Activated T-helper 17 cell treated with anti-CD3 and anti-CD28 coated beads, Interleukin-2, amount 50 U/mL, for 72 hours (primary cell): ENCODE measurements around the gene CACNB2. TPM values are rescaled to one million over a fixed set of nuclear protein-coding genes. Genes with fewer than 3 reads are reported as not detected.
"Not testable (repeated sequence)": the region's sequence is repeated elsewhere in the genome, so short reads cannot be mapped to it uniquely, and the experiment has no call there.

Experiments
- ATAC-seq: fragments of 150-1000 bp; cut with Tn5 transposase; replicated peaks from 2 replicates; pipeline ENCODE4 v1.10.0; 2021; ENCODE audit warnings: mild to moderate bottlenecking, moderate library complexity
- H3K27ac Mint-ChIP-seq: one replicate; pipeline ENCODE4 v1.8.0; 2022; ENCODE audit warnings: mixed read lengths
- H3K27me3 Mint-ChIP-seq: one replicate; pipeline ENCODE4 v1.8.0; 2022; ENCODE audit warnings: mixed read lengths
- H3K36me3 Mint-ChIP-seq: one replicate; pipeline ENCODE4 v1.8.0; 2022; ENCODE audit warnings: low read depth, mild to moderate bottlenecking, mixed read lengths
- H3K4me1 Mint-ChIP-seq: one replicate; pipeline ENCODE4 v1.8.0; 2022; ENCODE audit warnings: mixed read lengths
- H3K4me3 Mint-ChIP-seq: one replicate; pipeline ENCODE4 v1.8.0; 2022; ENCODE audit warnings: mild to moderate bottlenecking, mixed read lengths
- H3K9me3 Mint-ChIP-seq: one replicate; pipeline ENCODE4 v1.8.0; 2022; ENCODE audit warnings: mixed read lengths
- total RNA-seq, 2 donors: library from RNA; stranded (reverse); gene quantifications; one replicate each; pipeline ENCODE4 v1.2.3, GENCODE V29; 2022

The CACNB2 gene
- total RNA-seq, 2 donors from 2014 or later, result not detected

DNA sequence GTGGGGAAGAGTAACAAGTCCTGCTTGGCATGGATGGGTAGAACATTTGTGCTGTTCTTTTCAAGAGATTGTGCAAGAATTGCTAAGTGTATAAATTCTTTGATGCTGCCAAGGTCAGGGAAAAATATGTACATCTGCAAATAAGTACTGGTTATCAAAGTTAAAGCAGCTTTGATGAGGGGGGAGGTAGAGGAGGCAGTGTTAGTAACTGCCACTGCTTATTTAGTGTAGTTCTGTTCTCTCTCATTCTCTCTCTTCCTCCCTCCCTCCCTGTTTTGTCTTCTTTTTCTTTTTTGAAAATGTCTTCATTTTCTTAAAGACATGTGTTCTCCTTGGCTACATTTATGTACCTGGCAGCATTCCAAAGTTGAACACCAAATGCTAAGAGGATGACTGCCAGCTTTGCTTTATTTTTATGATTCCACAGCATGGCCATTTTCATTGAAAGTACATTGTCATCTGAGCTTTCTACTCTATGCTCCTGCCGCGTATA lies 18.6 kb downstream of the CACNB2 start:
- no peak for ATAC-seq
- no peaks in the 10 kb centered on the region for H3K27me3 Mint-ChIP-seq
- H3K36me3 Mint-ChIP-seq, result no peaks in the 10 kb centered on the region
- H3K27ac Mint-ChIP-seq, result no peak overlapping the region
- H3K9me3 Mint-ChIP-seq, result no peaks in the 10 kb centered on the region
- no peak overlapping the region for H3K4me3 Mint-ChIP-seq
- no peaks in the 10 kb centered on the region for H3K4me1 Mint-ChIP-seq

DNA sequence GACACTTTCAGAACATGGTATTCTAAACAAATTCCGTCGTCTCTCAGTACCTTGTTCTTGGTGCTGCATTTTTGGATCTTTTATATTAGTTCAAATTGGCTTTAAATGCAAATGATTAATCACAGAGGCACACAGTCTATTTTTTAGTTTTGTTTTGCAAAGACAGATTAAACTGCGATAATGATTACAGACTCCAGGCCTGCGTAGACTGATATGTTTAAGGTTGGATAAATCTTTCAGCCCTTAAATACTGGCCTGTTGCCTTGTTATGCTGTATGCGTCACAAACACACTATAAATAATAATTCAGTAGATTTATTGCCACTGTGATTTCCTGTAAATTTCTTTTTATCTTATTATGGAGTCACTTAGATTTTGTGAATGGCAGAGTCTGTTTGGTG lies 19.3 kb downstream of the CACNB2 start:
- Mint-ChIP-seq H3K9me3 (no peaks in the 10 kb centered on the region), H3K27ac (no peak overlapping the region), H3K4me3 (no peak overlapping the region), H3K27me3 (no peaks in the 10 kb centered on the region), H3K4me1 (no peaks in the 10 kb centered on the region), H3K36me3 (no peaks in the 10 kb centered on the region)
- ATAC-seq, result no peak

DNA sequence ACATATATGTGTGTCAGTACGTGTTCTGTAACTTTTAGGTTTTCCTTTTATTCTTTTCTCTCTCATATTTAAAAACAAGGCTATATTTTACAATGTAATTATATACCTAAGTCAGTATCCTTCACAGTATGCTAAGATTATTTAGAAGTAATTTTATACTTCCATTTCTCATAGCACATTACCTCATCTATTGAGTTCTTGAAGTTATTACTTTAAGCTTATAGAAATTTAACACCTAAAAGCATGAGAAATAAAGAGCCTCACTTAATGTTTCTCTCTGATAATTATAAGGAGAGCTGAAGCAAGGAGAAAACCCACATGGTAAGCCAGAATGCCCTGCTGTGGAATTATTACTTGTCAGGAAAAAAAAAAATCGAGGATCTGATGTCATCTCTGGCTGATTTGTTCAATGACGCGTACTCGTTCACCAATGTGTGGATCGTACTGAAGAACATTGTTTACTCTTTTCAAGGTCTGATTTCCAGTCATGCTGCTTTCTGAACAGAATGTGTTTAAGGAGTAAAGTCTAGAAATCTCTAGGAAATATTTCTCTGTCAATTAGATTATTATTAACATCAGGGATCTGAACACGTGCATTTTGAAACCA lies 21.9 kb downstream of the CACNB2 start:
- ATAC-seq, result no peak
- H3K4me1 Mint-ChIP-seq, result no peaks in the 10 kb centered on the region
- no peak overlapping the region for H3K27ac Mint-ChIP-seq
- H3K9me3 Mint-ChIP-seq, result no peaks in the 10 kb centered on the region
- no peaks in the 10 kb centered on the region for H3K27me3 Mint-ChIP-seq
- no peak overlapping the region for H3K4me3 Mint-ChIP-seq
- no peaks in the 10 kb centered on the region for H3K36me3 Mint-ChIP-seq

DNA sequence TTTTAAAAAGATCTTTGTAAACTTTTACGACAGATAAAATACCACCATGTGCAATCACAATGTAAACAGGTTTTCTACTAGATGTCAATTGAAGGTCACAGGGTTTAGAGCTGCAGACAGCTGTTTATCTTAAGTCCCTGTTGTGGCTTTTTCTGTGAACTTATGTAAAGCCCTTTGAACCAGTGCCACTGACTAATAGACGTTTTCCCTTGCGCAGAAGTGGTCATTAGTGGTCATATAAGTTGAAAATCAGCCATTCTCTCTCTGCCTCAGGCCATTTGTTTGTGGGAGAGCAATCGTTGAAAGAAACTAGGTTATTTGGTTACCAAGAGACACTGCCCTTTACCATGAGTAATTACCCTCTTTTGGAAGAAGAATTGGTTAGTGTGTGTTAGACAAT lies 23.9 kb downstream of the CACNB2 start:
- Mint-ChIP-seq H3K27ac (no peak overlapping the region), H3K36me3 (no peaks in the 10 kb centered on the region), H3K4me3 (no peak overlapping the region), H3K4me1 (no peaks in the 10 kb centered on the region), H3K27me3 (no peaks in the 10 kb centered on the region), H3K9me3 (no peaks in the 10 kb centered on the region)
- ATAC-seq, result no peak

DNA sequence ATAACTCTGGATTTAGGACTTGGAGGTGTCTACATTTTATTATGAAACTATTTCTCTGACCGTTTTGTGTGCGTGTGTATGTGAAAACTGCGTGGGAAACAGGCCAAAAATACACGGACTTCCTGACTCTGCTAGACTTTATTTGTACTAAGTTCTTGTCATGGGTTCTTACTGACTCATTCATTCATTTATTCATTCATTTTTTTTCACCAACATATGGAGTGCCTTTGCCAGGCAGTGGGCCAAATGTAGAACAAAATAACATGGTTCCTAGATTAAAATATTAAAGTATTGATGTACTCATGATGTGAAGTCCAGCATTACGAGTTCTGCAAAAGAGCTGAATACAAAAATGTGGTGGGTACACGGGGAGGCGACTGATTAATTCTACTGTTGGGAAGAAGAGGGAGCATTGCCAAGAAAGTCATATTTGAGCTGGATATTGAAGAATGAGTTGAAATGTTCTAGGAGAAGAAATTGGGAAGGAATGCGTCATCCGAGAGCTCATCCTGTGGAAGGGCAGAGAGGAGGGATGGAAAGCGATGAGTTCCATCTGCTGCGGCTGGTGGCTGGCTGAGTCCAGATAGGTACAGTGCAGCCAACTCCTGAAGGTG lies 24.6 kb downstream of the CACNB2 start:
- H3K27me3 Mint-ChIP-seq, result no peaks in the 10 kb centered on the region
- H3K4me1 Mint-ChIP-seq, result no peaks in the 10 kb centered on the region
- ATAC-seq, result no peak
- H3K36me3 Mint-ChIP-seq, result no peaks in the 10 kb centered on the region
- H3K9me3 Mint-ChIP-seq, result no peaks in the 10 kb centered on the region
- H3K27ac Mint-ChIP-seq, result no peak overlapping the region
- H3K4me3 Mint-ChIP-seq, result no peak overlapping the region

DNA sequence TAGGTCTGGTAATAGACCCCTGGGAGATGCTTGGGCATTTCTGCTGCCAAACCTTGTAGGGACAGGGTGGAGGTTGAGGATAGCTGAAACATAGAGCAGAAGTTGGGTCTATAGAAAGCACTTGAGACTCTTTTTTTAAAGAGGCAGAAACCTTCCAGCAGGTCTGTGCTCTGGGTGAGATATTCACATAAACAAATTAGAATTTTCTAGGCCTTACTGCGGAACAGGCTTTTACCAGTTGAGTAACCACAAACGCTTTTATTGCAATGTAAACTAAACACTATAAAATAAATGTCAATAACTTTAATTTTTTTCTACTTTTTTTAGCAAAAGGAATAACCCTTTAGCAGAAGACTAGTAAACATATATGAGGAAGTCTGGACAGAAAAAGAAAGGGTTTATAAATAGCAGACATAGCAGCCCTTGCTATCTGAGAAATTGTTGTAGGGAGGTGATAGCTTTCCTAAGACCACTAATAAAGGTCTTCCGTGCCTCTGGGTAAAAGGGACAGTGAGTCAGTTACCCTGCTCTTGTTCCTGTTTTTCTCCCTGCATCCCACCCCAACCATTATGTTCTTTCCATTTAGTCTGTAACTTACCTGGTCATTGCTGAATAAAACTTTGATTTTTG lies 38.7 kb downstream of the CACNB2 start:
- Mint-ChIP-seq H3K9me3 (no peaks in the 10 kb centered on the region), H3K27ac (no peak overlapping the region), H3K27me3 (peaks cover 18% of the 10 kb centered on the region), H3K4me3 (no peak overlapping the region), H3K36me3 (no peaks in the 10 kb centered on the region), H3K4me1 (no peaks in the 10 kb centered on the region)
- ATAC-seq, result no peak

DNA sequence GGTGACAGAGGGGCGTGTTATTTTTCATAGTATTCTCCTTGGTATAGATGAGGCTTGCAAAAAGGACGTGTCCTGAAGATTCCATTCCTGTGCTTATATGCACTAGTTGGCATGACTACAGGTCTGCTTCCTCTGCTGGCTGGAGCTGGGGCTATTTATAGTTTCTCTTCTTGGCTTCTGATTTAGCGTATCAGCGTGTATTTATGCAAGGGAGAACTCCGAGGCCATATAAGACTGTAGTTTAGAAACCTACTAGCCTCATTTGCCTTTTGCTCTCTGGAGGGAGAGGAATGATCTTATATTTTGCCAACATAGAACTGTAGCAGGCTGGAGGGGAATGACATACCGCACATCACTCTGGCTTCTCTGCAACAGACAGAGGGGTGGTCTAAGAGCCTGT lies 39.7 kb downstream of the CACNB2 start:
- H3K27ac Mint-ChIP-seq, result no peak overlapping the region
- no peak for ATAC-seq
- H3K4me3 Mint-ChIP-seq, result no peak overlapping the region
- no peaks in the 10 kb centered on the region for H3K4me1 Mint-ChIP-seq
- H3K9me3 Mint-ChIP-seq, result no peaks in the 10 kb centered on the region
- peaks cover 18% of the 10 kb centered on the region for H3K27me3 Mint-ChIP-seq
- no peaks in the 10 kb centered on the region for H3K36me3 Mint-ChIP-seq

DNA sequence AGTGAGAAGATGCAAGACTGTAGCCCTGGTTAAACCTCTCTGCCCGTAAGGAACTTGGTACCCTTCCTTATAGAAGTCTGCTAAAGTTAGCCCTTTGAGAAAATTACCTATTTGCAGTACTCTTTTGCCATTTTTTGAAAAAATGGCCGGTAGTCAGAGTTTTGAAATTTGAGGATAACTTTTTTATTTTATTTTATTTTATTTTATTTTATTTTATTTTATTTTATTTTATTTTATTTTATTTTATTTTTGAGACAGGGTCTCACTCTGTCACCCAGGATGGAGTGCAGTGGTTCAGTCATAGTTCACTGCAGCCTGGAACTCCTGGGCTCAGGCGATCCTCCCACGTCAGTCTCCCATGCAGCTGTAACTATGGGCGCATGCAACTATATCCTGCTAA lies 41.2 kb downstream of the CACNB2 start:
- not testable (repeated sequence) for ATAC-seq, H3K4me1 Mint-ChIP-seq, H3K36me3 Mint-ChIP-seq, H3K9me3 Mint-ChIP-seq, H3K27ac Mint-ChIP-seq, H3K4me3 Mint-ChIP-seq
- peaks cover 14% of the 10 kb centered on the region for H3K27me3 Mint-ChIP-seq

DNA sequence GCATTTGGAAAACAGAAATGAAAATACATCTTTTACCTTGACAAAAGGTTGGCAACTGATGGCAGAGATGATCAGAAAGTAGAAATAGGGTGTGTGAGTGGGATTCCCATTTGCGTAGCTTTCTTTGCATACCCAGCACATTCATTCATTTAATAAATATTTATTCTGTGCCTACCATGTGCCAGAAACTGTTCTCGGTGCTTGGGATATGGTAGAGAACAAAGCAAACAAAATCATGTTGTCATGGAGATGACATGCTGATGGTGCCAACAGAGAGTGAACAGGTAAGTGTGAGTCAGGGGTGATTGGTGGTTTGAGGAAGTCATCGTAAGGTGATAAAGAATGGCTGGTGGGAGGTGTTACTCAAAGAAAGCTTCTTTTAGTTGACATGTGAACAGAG lies 45.4 kb downstream of the CACNB2 start:
- Mint-ChIP-seq H3K27me3 (peaks cover 10% of the 10 kb centered on the region), H3K27ac (no peak overlapping the region), H3K9me3 (peaks cover 4% of the 10 kb centered on the region), H3K4me1 (no peaks in the 10 kb centered on the region), H3K36me3 (no peaks in the 10 kb centered on the region), H3K4me3 (no peak overlapping the region)
- ATAC-seq, result no peak

DNA sequence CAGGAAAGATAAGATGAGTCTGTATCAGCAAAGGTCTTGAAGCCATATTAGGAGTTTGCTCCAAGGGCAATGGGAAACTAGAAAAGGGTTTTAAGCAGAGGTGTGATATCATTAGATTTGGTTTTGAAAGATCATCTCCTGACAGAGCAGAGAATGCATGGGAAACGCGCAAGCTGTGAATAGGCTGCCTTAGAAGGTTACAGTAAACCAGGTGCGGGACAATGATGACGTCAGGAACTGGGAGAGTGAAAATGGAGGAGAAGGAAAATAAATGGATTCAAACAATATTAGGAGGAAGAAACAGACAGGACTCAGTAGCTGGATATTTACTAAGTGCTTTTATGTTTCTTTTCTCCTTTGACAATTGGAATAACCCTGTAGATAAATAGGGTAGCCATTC lies 50.6 kb downstream of the CACNB2 start:
- H3K36me3 Mint-ChIP-seq, result no peaks in the 10 kb centered on the region
- peaks cover 4% of the 10 kb centered on the region for H3K9me3 Mint-ChIP-seq
- H3K4me3 Mint-ChIP-seq, result no peak overlapping the region
- ATAC-seq, result no peak
- H3K27ac Mint-ChIP-seq, result no peak overlapping the region
- H3K27me3 Mint-ChIP-seq, result peaks cover 9% of the 10 kb centered on the region
- H3K4me1 Mint-ChIP-seq, result no peaks in the 10 kb centered on the region

DNA sequence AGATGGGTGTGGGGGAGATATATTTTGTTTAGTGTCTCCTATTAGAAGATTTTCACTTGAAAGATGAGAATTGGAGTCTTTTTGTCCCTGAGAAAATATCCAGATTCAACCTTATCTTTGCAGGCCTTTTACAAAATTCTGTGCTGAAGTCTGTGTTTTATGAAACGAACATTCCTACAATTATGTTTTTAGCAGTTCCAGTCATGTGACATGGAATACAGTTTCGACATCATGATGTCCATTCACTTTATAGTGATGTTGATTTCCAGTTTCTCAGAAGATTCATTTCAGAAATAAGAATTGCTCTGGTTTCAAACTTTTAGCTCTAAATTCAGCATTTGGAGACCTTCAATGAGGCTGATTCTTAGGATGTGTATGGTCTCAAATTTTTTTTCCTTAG lies 54.4 kb downstream of the CACNB2 start:
- no peaks in the 10 kb centered on the region for H3K36me3 Mint-ChIP-seq
- H3K27me3 Mint-ChIP-seq, result peaks cover 8% of the 10 kb centered on the region
- no peaks in the 10 kb centered on the region for H3K9me3 Mint-ChIP-seq
- H3K27ac Mint-ChIP-seq, result no peak overlapping the region
- H3K4me3 Mint-ChIP-seq, result no peak overlapping the region
- no peak for ATAC-seq
- no peaks in the 10 kb centered on the region for H3K4me1 Mint-ChIP-seq

DNA sequence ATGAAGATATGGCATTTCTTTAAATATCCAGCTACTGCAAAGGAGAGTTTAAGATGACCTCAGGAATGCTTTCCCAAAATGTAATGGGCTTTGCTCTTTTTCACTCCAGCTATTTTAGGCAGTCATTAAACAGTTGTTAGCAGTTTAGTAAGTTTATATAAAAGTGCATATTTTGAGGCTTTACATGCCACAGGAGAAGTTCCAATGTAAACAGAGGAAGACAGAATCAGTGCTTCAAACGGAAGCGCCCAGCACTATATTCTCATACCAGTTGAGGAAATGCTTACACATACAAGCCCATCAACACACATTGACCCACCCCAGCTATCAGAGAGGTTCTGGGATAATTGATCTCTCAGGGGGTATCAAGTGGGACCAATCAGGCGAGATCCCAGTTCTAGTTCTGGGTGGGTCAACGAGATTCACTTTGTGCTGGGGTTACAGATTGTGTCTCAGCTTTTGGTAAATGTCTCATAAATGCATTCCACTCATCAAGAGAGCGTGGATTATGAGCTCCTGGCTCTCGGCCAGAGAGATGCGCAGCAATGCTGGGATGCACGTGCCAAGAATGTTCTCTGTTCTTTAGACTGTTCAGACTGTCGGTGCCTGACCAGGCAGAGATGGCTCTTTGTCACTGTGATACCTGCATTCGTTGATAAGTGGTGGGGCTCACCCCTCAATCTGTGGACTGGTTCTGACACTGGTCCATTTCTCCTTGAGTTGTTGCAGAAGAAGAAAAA lies 55.0 kb downstream of the CACNB2 start:
- Mint-ChIP-seq H3K4me1 (no peaks in the 10 kb centered on the region), H3K4me3 (no peak overlapping the region), H3K36me3 (no peaks in the 10 kb centered on the region), H3K9me3 (no peaks in the 10 kb centered on the region), H3K27me3 (peaks cover 8% of the 10 kb centered on the region), H3K27ac (no peak overlapping the region)
- no peak for ATAC-seq

DNA sequence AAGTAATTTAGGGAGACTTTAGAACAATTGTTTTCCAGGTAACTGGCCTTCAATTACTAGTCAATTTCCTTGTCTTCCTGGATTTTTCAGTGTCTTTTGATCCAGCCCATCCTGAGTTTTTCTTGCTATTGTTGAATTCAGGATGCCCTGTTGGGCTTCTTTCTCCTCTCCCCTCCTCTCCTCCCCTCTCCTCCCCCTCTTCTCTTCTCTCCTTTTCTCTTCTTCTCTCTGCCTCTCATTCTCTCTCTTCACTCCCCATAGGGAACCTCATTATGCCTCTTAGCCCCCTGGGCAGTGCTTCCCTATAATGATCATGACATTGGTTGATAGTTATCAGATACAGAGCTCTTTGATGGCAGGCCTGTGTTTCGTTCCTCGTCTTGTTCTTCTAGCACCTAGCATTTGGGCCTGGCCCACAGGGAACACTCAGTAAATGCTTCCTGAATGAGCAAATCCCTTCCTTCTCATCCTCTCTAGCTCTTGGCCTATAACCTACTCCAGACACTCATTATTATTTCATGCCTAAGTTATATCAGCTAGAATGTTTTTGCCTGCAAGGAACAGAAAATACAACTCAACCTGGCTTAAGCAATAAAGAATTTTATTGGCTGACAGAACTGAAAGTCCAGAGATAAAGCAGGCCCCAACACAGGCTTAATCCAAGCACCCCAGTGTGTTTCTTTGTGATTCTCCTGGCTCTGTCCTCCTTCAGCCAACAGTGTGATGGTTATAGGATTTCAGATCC lies 56.8 kb downstream of the CACNB2 start:
- no peak for ATAC-seq
- Mint-ChIP-seq H3K4me1 (no peaks in the 10 kb centered on the region), H3K27me3 (peaks cover 4% of the 10 kb centered on the region), H3K27ac (no peak overlapping the region), H3K36me3 (no peaks in the 10 kb centered on the region), H3K9me3 (no peaks in the 10 kb centered on the region), H3K4me3 (no peak overlapping the region)

DNA sequence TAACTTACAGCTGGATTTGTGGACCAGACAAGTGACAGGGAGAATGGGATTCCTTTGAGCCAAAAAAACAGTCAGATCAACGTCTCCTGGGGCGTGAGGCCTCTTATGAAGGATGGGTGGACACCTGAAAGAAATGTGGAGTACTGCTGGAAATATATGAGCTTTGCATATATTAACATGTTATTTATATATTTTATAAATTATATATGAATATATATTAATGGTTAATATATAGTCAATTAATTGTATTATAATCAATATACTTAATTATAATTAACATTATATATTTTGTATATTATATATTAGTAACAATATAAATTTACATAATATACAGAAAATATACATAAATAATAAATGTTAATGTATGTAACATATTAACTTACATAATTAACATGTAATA lies 57.5 kb downstream of the CACNB2 start:
- no peaks in the 10 kb centered on the region for H3K36me3 Mint-ChIP-seq
- H3K27me3 Mint-ChIP-seq, result peaks cover 4% of the 10 kb centered on the region
- H3K4me1 Mint-ChIP-seq, result no peaks in the 10 kb centered on the region
- H3K27ac Mint-ChIP-seq, result no peak overlapping the region
- ATAC-seq, result no peak
- H3K4me3 Mint-ChIP-seq, result no peak overlapping the region
- no peaks in the 10 kb centered on the region for H3K9me3 Mint-ChIP-seq
